GM04503 (cell line): ENCODE data around the gene PIGL.
"Not testable (repeated sequence)": the region's sequence is repeated elsewhere in the genome, so short reads cannot be mapped to it uniquely, and the experiment has no call there.

Experiments used
- DNase-seq: peaks from one replicate; pipeline ENCODE4 v3.0.0-alpha.2; 2012; ENCODE audit warnings: low read depth

Gene PIGL

GRCh38 chr17:16217002-16217635 lies at the start of gene PIGL:
TSS of gene PIGL (plus strand) at chr17:16217210. CDS start at chr17:16217227, 17 bp downstream.
- peak; percentile 67 for DNase-seq

- DNase-seq, result no peak
Observed at GRCh38 chr17:16171613-16172012, 45.4 kb upstream of the PIGL start.

- no peak for DNase-seq
Observed at GRCh38 chr17:16178836-16179235, 38.2 kb upstream of the PIGL start.

- no peak for DNase-seq
Observed at GRCh38 chr17:16181581-16181980, 35.4 kb upstream of the PIGL start.

GRCh38 chr17:16187642-16188041 lies 29.4 kb upstream of the PIGL start:
- DNase-seq, result no peak

- no peak for DNase-seq
Observed at GRCh38 chr17:16189791-16190348, 27.1 kb upstream of the PIGL start.

GRCh38 chr17:16190703-16191360 lies 26.2 kb upstream of the PIGL start:
- DNase-seq, result no peak

- no peak for DNase-seq
Observed at GRCh38 chr17:16191604-16192003, 25.4 kb upstream of the PIGL start.

GRCh38 chr17:16194307-16194835 lies 22.6 kb upstream of the PIGL start:
- not testable (repeated sequence) for DNase-seq

- DNase-seq, result no peak
Observed at GRCh38 chr17:16197276-16197675, 19.7 kb upstream of the PIGL start.

GRCh38 chr17:16199093-16199492 lies 17.9 kb upstream of the PIGL start:
- DNase-seq, result no peak

GRCh38 chr17:16201693-16202131 lies 15.3 kb upstream of the PIGL start:
- DNase-seq, result not testable (repeated sequence)

- not testable (repeated sequence) for DNase-seq
Observed at GRCh38 chr17:16202554-16203500, 14.2 kb upstream of the PIGL start.

GRCh38 chr17:16204763-16205162 lies 12.2 kb upstream of the PIGL start:
- not testable (repeated sequence) for DNase-seq

- DNase-seq, result no peak
Observed at GRCh38 chr17:16211590-16211989, 5.4 kb upstream of the PIGL start.

GRCh38 chr17:16212793-16213192 lies 4.2 kb upstream of the PIGL start:
- no peak for DNase-seq

GRCh38 chr17:16214190-16215001 lies 2.6 kb upstream of the PIGL start:
- DNase-seq, result no peak

- no peak for DNase-seq
Observed at GRCh38 chr17:16215002-16215272, 2.1 kb upstream of the PIGL start.

- peak; percentile 67 for DNase-seq
Observed at GRCh38 chr17:16215273-16215964, 1.6 kb upstream of the PIGL start, which contains the start of gene NCOR1. TSS of gene NCOR1 (minus strand) at chr17:16215534. CDS start at chr17:16194569, 20,965 bp downstream.

GRCh38 chr17:16215965-16216316 lies 1.1 kb upstream of the PIGL start:
- DNase-seq, result peak; percentile 21
